ENCODE results near the gene C1orf35.

The C1orf35 gene

DNA sequence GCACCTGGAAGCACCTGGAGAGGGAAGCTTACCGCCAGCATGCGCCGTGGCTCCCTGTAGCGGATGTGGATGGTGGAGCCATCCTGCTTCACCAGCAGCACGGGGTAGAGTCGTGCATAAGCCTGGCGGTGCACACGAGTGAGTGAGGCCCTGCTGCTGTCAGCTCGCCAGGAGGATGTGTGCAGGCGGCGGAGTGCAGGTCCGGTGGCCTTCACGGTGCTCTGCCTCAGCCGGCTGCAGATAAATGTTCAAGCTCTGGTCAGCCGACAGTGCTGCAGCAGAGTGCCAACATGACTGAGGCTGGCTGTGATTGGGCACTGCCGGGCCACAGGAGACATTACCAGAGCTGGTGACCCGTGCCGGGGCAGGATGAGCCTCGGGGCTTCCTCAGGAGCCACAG, 4.5 kb upstream of the C1orf35 start:
- Histone ChIP-seq H3K27ac (replicated peaks) (no peak overlapping the region), H3K27me3 (ENCODE audit: insufficient read depth, poor library complexity, severe bottlenecking) (no peaks in the 10 kb centered on the region), H3K4me3 (replicated peaks; ENCODE audit: insufficient read depth, low read length) (no peak overlapping the region)
- DNase-seq (ENCODE audit: low read depth in 1 of 2, low spot score in 1 of 2) = no peak
- TF ChIP-seq, protein P1, sequence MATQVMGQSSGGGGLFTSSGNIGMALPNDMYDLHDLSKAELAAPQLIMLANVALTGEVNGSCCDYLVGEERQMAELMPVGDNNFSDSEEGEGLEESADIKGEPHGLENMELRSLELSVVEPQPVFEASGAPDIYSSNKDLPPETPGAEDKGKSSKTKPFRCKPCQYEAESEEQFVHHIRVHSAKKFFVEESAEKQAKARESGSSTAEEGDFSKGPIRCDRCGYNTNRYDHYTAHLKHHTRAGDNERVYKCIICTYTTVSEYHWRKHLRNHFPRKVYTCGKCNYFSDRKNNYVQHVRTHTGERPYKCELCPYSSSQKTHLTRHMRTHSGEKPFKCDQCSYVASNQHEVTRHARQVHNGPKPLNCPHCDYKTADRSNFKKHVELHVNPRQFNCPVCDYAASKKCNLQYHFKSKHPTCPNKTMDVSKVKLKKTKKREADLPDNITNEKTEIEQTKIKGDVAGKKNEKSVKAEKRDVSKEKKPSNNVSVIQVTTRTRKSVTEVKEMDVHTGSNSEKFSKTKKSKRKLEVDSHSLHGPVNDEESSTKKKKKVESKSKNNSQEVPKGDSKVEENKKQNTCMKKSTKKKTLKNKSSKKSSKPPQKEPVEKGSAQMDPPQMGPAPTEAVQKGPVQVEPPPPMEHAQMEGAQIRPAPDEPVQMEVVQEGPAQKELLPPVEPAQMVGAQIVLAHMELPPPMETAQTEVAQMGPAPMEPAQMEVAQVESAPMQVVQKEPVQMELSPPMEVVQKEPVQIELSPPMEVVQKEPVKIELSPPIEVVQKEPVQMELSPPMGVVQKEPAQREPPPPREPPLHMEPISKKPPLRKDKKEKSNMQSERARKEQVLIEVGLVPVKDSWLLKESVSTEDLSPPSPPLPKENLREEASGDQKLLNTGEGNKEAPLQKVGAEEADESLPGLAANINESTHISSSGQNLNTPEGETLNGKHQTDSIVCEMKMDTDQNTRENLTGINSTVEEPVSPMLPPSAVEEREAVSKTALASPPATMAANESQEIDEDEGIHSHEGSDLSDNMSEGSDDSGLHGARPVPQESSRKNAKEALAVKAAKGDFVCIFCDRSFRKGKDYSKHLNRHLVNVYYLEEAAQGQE (IDR thresholded peaks at IDR 0.05; ENCODE audit: insufficient replicate concordance, low read depth) = no peak
- TF ChIP-seq POLR2AphosphoS5 (IDR thresholded peaks at IDR 0.05; ENCODE audit: low read depth) (no peak), GABPA (IDR thresholded peaks at IDR 0.05; ENCODE audit: low read depth) (no peak), SPI1 (IDR thresholded peaks at IDR 0.05; ENCODE audit: borderline replicate concordance, low read depth) (no peak)

DNA sequence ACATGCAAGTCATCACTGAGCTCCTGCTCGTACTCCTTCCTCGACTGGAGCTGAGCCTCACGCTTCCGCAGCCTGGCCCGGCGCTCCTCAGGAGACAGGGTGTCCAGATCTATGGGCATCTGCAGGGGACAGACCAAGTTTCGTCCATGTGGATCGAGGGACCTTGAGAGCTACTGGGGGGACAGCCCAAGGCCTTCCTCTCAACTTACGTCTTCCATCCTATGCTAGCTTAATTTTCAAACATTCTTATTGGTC, 3.6 kb upstream of the C1orf35 start:
- H3K4me3 ChIP-seq (replicated peaks; ENCODE audit: insufficient read depth, low read length) = no peak overlapping the region
- TF ChIP-seq POLR2AphosphoS5 (IDR thresholded peaks at IDR 0.05; ENCODE audit: low read depth) (no peak), SPI1 (IDR thresholded peaks at IDR 0.05; ENCODE audit: borderline replicate concordance, low read depth) (no peak), GABPA (IDR thresholded peaks at IDR 0.05; ENCODE audit: low read depth) (no peak)
- TF ChIP-seq, protein P2, sequence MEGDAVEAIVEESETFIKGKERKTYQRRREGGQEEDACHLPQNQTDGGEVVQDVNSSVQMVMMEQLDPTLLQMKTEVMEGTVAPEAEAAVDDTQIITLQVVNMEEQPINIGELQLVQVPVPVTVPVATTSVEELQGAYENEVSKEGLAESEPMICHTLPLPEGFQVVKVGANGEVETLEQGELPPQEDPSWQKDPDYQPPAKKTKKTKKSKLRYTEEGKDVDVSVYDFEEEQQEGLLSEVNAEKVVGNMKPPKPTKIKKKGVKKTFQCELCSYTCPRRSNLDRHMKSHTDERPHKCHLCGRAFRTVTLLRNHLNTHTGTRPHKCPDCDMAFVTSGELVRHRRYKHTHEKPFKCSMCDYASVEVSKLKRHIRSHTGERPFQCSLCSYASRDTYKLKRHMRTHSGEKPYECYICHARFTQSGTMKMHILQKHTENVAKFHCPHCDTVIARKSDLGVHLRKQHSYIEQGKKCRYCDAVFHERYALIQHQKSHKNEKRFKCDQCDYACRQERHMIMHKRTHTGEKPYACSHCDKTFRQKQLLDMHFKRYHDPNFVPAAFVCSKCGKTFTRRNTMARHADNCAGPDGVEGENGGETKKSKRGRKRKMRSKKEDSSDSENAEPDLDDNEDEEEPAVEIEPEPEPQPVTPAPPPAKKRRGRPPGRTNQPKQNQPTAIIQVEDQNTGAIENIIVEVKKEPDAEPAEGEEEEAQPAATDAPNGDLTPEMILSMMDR (IDR thresholded peaks at IDR 0.05; ENCODE audit: insufficient read depth, low read length) = no peak
- TF ChIP-seq, protein P1 (IDR thresholded peaks at IDR 0.05; ENCODE audit: insufficient replicate concordance, low read depth) = no peak
- no peaks in the 10 kb centered on the region for H3K27me3 ChIP-seq (ENCODE audit: insufficient read depth, poor library complexity, severe bottlenecking)
- no peak for DNase-seq (ENCODE audit: low read depth in 1 of 2, low spot score in 1 of 2)
- no peak overlapping the region for H3K27ac ChIP-seq (replicated peaks)

DNA sequence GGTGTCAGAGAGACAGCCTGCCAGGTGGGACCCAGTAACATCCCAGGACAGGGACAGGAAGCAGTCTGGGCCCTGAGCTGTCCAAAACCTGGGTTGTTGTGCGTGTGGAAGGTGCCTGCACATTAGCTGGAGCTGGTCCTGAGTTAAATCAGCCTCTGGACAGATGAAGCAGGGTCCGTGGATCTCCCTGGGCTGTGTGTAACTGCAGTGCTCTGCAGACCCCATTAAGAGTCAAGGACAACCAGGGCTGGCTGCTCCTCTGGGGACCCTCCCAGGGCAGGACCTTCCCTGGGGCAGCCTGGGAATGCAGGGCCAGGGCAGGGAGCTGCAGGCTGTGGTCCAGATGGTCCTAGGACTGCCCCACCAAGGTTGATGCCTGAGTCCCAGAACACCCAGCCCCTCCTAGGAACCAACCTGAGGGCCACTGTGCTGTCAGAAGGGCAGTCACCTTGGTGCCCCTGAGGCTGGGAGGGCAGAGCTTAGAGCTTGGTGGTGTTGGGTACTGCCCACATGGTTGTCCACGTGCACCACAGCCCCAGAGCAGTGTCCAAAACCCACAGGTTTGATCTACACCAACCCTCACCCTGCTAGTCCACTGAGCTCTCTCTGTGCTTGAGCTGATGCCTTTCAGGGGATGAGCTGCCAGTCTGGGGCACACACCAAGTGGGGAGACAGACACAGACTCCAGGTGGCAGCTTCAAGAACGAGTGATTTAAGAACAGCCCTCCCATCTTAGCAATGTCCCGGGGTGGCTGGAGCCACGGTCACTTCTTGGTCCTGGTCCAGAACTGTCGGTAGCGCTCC, 3.1 kb upstream of the C1orf35 start:
- TF ChIP-seq GABPA (IDR thresholded peaks at IDR 0.05; ENCODE audit: low read depth) (no peak), POLR2AphosphoS5 (IDR thresholded peaks at IDR 0.05; ENCODE audit: low read depth) (no peak), SPI1 (IDR thresholded peaks at IDR 0.05; ENCODE audit: borderline replicate concordance, low read depth) (no peak)
- TF ChIP-seq, protein P2 (IDR thresholded peaks at IDR 0.05; ENCODE audit: insufficient read depth, low read length) = no peak
- TF ChIP-seq, protein P1 (IDR thresholded peaks at IDR 0.05; ENCODE audit: insufficient replicate concordance, low read depth) = no peak
- Histone ChIP-seq H3K4me3 (replicated peaks; ENCODE audit: insufficient read depth, low read length) (no peak overlapping the region), H3K27ac (replicated peaks) (no peak overlapping the region), H3K27me3 (ENCODE audit: insufficient read depth, poor library complexity, severe bottlenecking) (no peaks in the 10 kb centered on the region)
- DNase-seq (ENCODE audit: low read depth in 1 of 2, low spot score in 1 of 2) = no peak
